ENCODE measurements around the gene LKAAEAR1. TPM values are rescaled to one million over a fixed set of nuclear protein-coding genes. Genes with fewer than 3 reads are reported as not detected.

LKAAEAR1 gene
- total and polyA plus RNA-seq, 2 of the 13 experiments (the other 11 are each of a cell fraction or from before 2014, with no cell fraction given), result not detected

- TF ChIP-seq ZNF441 (CRISPR knock-in tag; IDR thresholded peaks at IDR 0.05; ENCODE audit: borderline replicate concordance) (0 out of 2 replicates have a peak, but pooled peaks have one; percentile 37), KMT2A (CRISPR knock-in tag; IDR thresholded peaks at IDR 0.05) (no peak), ZNF431 (CRISPR knock-in tag; IDR thresholded peaks at IDR 0.05; ENCODE audit: borderline replicate concordance, low read depth) (no peak), PCBP2 (optimal IDR thresholded peaks at IDR 0.05; ENCODE audit: low read depth, low read length, poor library complexity, severe bottlenecking) (no peak), PHF8 (CRISPR knock-in tag; IDR thresholded peaks at IDR 0.05) (peak; percentile 46), YEATS4 (CRISPR knock-in tag; IDR thresholded peaks at IDR 0.05; ENCODE audit: borderline replicate concordance) (peak; percentile 73), ZSCAN25 (CRISPR knock-in tag; IDR thresholded peaks at IDR 0.05) (peak; percentile 35; the same call in 1 of the 2 replicates), ZNF501 (CRISPR knock-in tag; IDR thresholded peaks at IDR 0.05) (0 out of 2 replicates have a peak, but pooled peaks have one; percentile 74), TRAFD1 (CRISPR knock-in tag; IDR thresholded peaks at IDR 0.05; ENCODE audit: borderline replicate concordance) (no peak), ZBTB7B (CRISPR knock-in tag; IDR thresholded peaks at IDR 0.05) (peak; percentile 49; the same call in 1 of the 2 replicates), AGO1 (IDR thresholded peaks at IDR 0.05; ENCODE audit: low read depth, low read length, poor library complexity, severe bottlenecking) (peak; percentile 93), SCMH1 (CRISPR knock-in tag; IDR thresholded peaks at IDR 0.05; ENCODE audit: borderline replicate concordance) (no peak), ZNF432 (CRISPR knock-in tag; IDR thresholded peaks at IDR 0.05; ENCODE audit: borderline replicate concordance) (no peak), SNAPC4 (CRISPR knock-in tag; IDR thresholded peaks at IDR 0.05) (0 out of 2 replicates have a peak, but pooled peaks have one; percentile 15), ZNF30 (CRISPR knock-in tag; IDR thresholded peaks at IDR 0.05) (no peak), YY1 (IDR thresholded peaks at IDR 0.05; ENCODE audit: insufficient read depth, insufficient replicate concordance, low read depth, low read length) (peak; percentile 31), ZNF678 (CRISPR knock-in tag; IDR thresholded peaks at IDR 0.05) (0 out of 2 replicates have a peak, but pooled peaks have one; percentile 22), HNRNPL (IDR thresholded peaks at IDR 0.05; ENCODE audit: low read depth, low read length) (peak; percentile 83), ZNF24 (IDR thresholded peaks at IDR 0.05) (no peak), ZNF552 (CRISPR knock-in tag; IDR thresholded peaks at IDR 0.05; ENCODE audit: borderline replicate concordance) (no peak), TFDP1 (CRISPR knock-in tag; IDR thresholded peaks at IDR 0.05; ENCODE audit: borderline replicate concordance) (peak; percentile 76), TP53 (CRISPR knock-in tag; conservative IDR thresholded peaks at IDR 0.05) (0 out of 2 replicates have a peak, but pooled peaks have one; percentile 30)
Observed at GRCh38 chr20:64041040-64041780, 43.0 kb downstream of the LKAAEAR1 start (continued).

Measured in HepG2 (cell line).